Suprapubic skin (tissue), 4 donors: ENCODE measurements around the gene IL17REL.

ENCODE experiments used
- CTCF ChIP-seq, 2 donors: fragments of 200-600 bp in 1 of 2; fragments of 450-650 bp in 1 of 2; sonication (generic) in 1 of 2; IDR thresholded peaks; one replicate each; pipeline ENCODE4 v1.5.1; 2016 to 2019; ENCODE audit warnings: antibody characterized with exemption in 2 of 2, mild to moderate bottlenecking in 1 of 2, moderate library complexity in 1 of 2
- POLR2A ChIP-seq, 2 donors: fragments of 450-650 bp; IDR thresholded peaks; one replicate each; pipeline ENCODE4 v1.6.1; 2017; ENCODE audit warnings: antibody characterized with exemption in 2 of 2, mild to moderate bottlenecking in 2 of 2, moderate library complexity in 2 of 2
- POLR2AphosphoS5 ChIP-seq, 3 donors: sonication (generic); formaldehyde crosslinking; IDR thresholded peaks; one replicate each; pipeline ENCODE4 v1.6.1; 2017; ENCODE audit warnings: antibody characterized with exemption in 3 of 3

GRCh38 chr22:49953027-49953679 lies 59.4 kb downstream of the IL17REL start:
- TF ChIP-seq CTCF (IDR thresholded peaks at IDR 0.05) (no peak), POLR2AphosphoS5 (IDR thresholded peaks at IDR 0.05) (no peak), POLR2A (IDR thresholded peaks at IDR 0.05) (no peak)
